GM12865 (cell line): Measurements from ENCODE around the gene SNTA1.
"Not testable (repeated sequence)": the region's sequence is repeated elsewhere in the genome, so short reads cannot be mapped to it uniquely, and the experiment has no call there.

ENCODE experiments used
- DNase-seq: peaks from one replicate; pipeline ENCODE4 v3.0.0; 2010; ENCODE audit warnings: low read depth
- H3K4me3 ChIP-seq: 2 replicates; pipeline ENCODE4 v1.5.1; 2011; ENCODE audit warnings: mild to moderate bottlenecking, low read depth, low read length, control low read depth
- TF ChIP-seq, protein P1 (sequence below): IDR thresholded peaks from 2 replicates; pipeline ENCODE4 v1.5.1; 2011; ENCODE audit warnings: low read length, control low read depth, low read depth, inconsistent platforms; ENCODE audit not compliant: insufficient read depth; ENCODE audit errors: missing control alignments

SNTA1 gene

GRCh38 chr20:33391722-33392415, 51.7 kb downstream of the SNTA1 start:
- no peak for DNase-seq
- TF ChIP-seq, protein P1, sequence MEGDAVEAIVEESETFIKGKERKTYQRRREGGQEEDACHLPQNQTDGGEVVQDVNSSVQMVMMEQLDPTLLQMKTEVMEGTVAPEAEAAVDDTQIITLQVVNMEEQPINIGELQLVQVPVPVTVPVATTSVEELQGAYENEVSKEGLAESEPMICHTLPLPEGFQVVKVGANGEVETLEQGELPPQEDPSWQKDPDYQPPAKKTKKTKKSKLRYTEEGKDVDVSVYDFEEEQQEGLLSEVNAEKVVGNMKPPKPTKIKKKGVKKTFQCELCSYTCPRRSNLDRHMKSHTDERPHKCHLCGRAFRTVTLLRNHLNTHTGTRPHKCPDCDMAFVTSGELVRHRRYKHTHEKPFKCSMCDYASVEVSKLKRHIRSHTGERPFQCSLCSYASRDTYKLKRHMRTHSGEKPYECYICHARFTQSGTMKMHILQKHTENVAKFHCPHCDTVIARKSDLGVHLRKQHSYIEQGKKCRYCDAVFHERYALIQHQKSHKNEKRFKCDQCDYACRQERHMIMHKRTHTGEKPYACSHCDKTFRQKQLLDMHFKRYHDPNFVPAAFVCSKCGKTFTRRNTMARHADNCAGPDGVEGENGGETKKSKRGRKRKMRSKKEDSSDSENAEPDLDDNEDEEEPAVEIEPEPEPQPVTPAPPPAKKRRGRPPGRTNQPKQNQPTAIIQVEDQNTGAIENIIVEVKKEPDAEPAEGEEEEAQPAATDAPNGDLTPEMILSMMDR: no peak
- H3K4me3 ChIP-seq: no peak overlapping the region

- H3K4me3 ChIP-seq, DNase-seq: not testable (repeated sequence)
Measured at GRCh38 chr20:33389326-33389725, 54.2 kb downstream of the SNTA1 start.

- H3K4me3 ChIP-seq: no peak overlapping the region
- no peak for DNase-seq
- TF ChIP-seq, protein P1: no peak
Measured at GRCh38 chr20:33388268-33388667, 55.3 kb downstream of the SNTA1 start.

DNA sequence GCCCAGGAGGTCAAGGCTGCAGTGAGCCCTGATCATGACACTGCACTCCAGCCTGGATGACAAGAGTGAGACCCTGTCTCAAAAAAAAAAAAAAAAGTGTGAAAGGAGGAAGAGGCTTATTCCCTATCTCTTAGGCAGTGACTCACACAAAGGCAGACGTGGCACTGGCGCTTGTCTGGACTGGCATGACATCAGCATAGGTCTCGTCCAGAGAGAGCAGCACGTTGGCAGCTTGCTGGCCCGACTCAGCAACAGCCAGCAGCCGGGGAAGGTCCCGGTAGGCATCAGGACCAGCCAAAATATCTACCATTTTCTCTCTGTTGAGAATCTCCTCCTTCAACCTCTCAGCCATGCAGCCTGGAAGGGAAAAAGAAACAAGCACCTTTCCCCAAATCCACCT, 56.4 kb downstream of the SNTA1 start:
- TF ChIP-seq, protein P1: no peak
- no peak for DNase-seq
- no peak overlapping the region for H3K4me3 ChIP-seq

DNA sequence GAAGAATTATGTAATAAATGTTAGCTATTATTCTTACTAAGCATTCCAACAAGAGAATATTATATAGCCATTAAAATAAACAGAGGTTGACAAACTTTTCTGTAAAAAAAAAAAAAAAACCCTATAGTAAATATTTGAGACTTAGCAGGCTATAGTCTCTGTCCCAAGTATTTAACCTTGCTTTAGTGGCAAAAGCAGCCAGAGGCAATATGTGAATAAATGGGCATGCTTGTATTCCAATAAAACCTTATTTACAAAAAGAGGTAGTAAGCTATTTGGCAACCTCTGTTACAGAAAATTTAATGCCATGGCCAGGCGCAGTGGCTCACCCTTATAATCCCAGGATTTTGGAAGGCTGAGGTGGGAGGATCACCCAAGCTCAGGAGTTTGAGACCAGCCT, 56.9 kb downstream of the SNTA1 start:
- TF ChIP-seq, protein P1: no peak
- DNase-seq: no peak
- no peak overlapping the region for H3K4me3 ChIP-seq

- no peak overlapping the region for H3K4me3 ChIP-seq
- DNase-seq: no peak
- TF ChIP-seq, protein P1: no peak
Measured at GRCh38 chr20:33377366-33377765, 66.2 kb downstream of the SNTA1 start.

DNA sequence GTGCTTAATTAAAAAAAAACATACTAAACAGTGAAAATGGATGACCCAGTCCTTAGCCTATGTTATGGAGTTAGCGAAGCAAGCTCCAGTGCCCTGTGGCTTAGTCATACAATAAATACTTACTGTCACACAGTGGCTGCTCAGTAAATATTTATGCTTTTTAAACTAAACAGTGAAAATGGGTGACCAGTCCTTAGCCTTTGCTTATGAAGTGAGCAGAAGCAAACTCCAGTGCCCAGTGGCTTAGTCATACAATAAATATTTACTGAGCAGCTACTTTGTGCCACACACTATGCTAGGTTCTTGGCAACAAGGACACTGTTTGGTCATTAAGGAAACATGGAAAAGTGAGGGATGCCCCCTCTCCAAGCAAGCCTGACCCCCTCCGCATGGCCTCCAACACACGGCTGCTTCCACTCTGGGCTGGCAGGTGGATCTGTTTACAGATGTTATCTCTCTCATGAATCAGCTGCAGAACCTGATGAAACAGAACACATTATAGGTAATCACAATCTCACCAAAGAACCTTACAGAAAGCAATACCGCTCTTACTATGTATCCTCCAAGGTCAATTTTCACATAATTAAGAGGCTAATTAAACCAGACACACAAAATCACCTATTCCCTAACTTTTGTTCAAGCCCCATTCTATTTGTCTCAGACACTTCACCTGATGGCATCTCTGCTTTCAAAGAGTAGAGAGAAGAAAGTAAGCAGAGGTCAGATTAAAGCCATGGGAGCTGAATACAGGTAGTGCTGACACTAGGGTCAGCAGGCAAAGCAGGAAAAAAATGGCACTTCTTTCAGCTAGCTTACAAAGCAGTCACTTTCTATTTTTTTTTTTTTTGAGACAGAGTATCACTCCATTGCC, 69.6 kb downstream of the SNTA1 start:
- TF ChIP-seq, protein P1: no peak
- DNase-seq: no peak
- no peak overlapping the region for H3K4me3 ChIP-seq
